H1 (cell line): ENCODE data around the gene CSRP1. TPM values are rescaled to one million over a fixed set of nuclear protein-coding genes. Genes with fewer than 3 reads are reported as not detected.

Source experiments
- CTCF ChIA-PET: fragments of 300-600 bp; sonication (Branson Sonifier 250); formaldehyde crosslinking; loops from one replicate; lab custom pipeline; 2021; ENCODE audit not compliant: partially characterized antibody; lab: Charles Lee
- POLR2A ChIA-PET: fragments of 300-600 bp; sonication (Branson Sonifier 250); formaldehyde crosslinking; loops from one replicate; lab custom pipeline; 2021; ENCODE audit warnings: inconsistent platforms; ENCODE audit not compliant: partially characterized antibody; lab: Charles Lee
- DNase-seq, 2 experiments: peaks; one replicate each; pipeline versions ENCODE4 v3.0.0 to v3.0.0-alpha.2; 2010 to 2022; ENCODE audit warnings: low spot score in 2 of 2, low read depth in 1 of 2, mixed read lengths in 1 of 2
- FAIRE-seq: peaks from 2 replicates; lab custom pipeline; 2011; peaks lifted over from hg19 to GRCh38; lab: Jason Lieb, UNC
- H2AFZ ChIP-seq: 2 replicates; pipeline ENCODE4 v1.8.1; 2012; ENCODE audit warnings: low read length, inconsistent platforms
- H2AK5ac ChIP-seq: 2 replicates; pipeline ENCODE4 v1.6.1; 2013; ENCODE audit warnings: low read depth, low read length
- H2BK120ac ChIP-seq: replicated peaks from 2 replicates; pipeline ENCODE3; 2013; ENCODE audit warnings: low read depth, low read length, inconsistent platforms
- H2BK12ac ChIP-seq: 2 replicates; pipeline ENCODE4 v1.6.1; 2013; ENCODE audit warnings: low read depth, low read length
- H2BK15ac ChIP-seq: 2 replicates; pipeline ENCODE4 v1.6.1; 2013; ENCODE audit warnings: low read length
- H2BK20ac ChIP-seq: 2 replicates; pipeline ENCODE4 v1.6.1; 2013; ENCODE audit warnings: low read length
- H2BK5ac ChIP-seq: 2 replicates; pipeline ENCODE4 v1.6.1; 2013; ENCODE audit warnings: low read depth, low read length
- H3K14ac ChIP-seq: 2 replicates; pipeline ENCODE4 v1.6.1; 2013; ENCODE audit warnings: inconsistent platforms; ENCODE audit not compliant: insufficient read length
- H3K18ac ChIP-seq: 2 replicates; pipeline ENCODE4 v1.6.1; 2013; ENCODE audit warnings: low read length; ENCODE audit errors: extremely low read depth
- H3K23ac ChIP-seq: 2 replicates; pipeline ENCODE4 v1.6.1; 2013; ENCODE audit warnings: inconsistent platforms; ENCODE audit not compliant: insufficient read length
- H3K23me2 ChIP-seq: 2 replicates; pipeline ENCODE4 v1.6.1; 2013; ENCODE audit warnings: low read depth, low read length
- H3K27ac ChIP-seq: 2 replicates; pipeline ENCODE4 v1.6.1; 2011; ENCODE audit warnings: low read depth, low read length, inconsistent platforms
- H3K27me3 ChIP-seq, 4 experiments: replicated peaks in 1 of 4; 1 replicate in 1 of 4; 2 replicates in 3 of 4; pipeline versions ENCODE4 v1.6.1 to v1.8.1; 2011 to 2013; ENCODE audit warnings: low read length in 3 of 4, mild to moderate bottlenecking in 3 of 4, inconsistent platforms in 2 of 4, mixed read lengths in 2 of 4, moderate library complexity in 1 of 4; ENCODE audit not compliant: control insufficient read depth in 3 of 4, insufficient read depth in 3 of 4; ENCODE audit errors: extremely low read depth in 1 of 4
- H3K36me3 ChIP-seq, 4 experiments: 2 replicates each; pipeline versions ENCODE4 v1.6.1 to v1.8.1; 2011 to 2013; ENCODE audit warnings: mild to moderate bottlenecking in 4 of 4, low read length in 3 of 4, moderate library complexity in 2 of 4, control low read depth in 1 of 4, inconsistent platforms in 1 of 4; ENCODE audit not compliant: insufficient read depth in 4 of 4, control insufficient read depth in 2 of 4
- H3K4ac ChIP-seq: replicated peaks from 2 replicates; pipeline ENCODE3; 2013; ENCODE audit warnings: low read length, low read depth, mixed read lengths, inconsistent platforms; ENCODE audit not compliant: insufficient read length
- H3K4me1 ChIP-seq, 4 experiments: replicated peaks in 1 of 4; 1 replicate in 1 of 4; 2 replicates in 3 of 4; pipeline versions ENCODE4 v1.6.1 to v1.8.1; 2011 to 2013; ENCODE audit warnings: low read length in 3 of 4, inconsistent platforms in 2 of 4, mixed read lengths in 1 of 4; ENCODE audit not compliant: insufficient read depth in 4 of 4, control insufficient read depth in 3 of 4
- H3K4me2 ChIP-seq, 2 experiments: 2 replicates each; pipeline versions ENCODE4 v1.6.1 to v1.8.1; 2011 to 2013; ENCODE audit warnings: low read depth in 2 of 2, low read length in 2 of 2, control low read depth in 1 of 2, inconsistent platforms in 1 of 2, mild to moderate bottlenecking in 1 of 2; ENCODE audit not compliant: insufficient read depth in 1 of 2
- H3K4me3 ChIP-seq, 4 experiments: fragments of 200-600, 300-600 bp in 1 of 4; sonication (generic), shearing (Covaris generic), sonication (Bioruptor Twin) in 1 of 4; 2 replicates each; pipeline versions ENCODE4 v1.5.1 to v1.8.1; 2011 to 2016; ENCODE audit warnings: low read length in 4 of 4, low read depth in 3 of 4, control low read depth in 2 of 4, inconsistent platforms in 2 of 4, mild to moderate bottlenecking in 2 of 4, mixed read lengths in 1 of 4, moderate library complexity in 1 of 4; ENCODE audit not compliant: insufficient read depth in 2 of 4; ENCODE audit errors: extremely low read depth in 1 of 4
- H3K56ac ChIP-seq: replicated peaks from 2 replicates; pipeline ENCODE3; 2013; ENCODE audit warnings: low read depth, mild to moderate bottlenecking, mixed read lengths, low read length, inconsistent platforms; ENCODE audit not compliant: insufficient read length
- H3K79me1 ChIP-seq: 2 replicates; pipeline ENCODE4 v1.6.1; 2013; ENCODE audit warnings: low read depth, low read length, control low read depth
- H3K79me2 ChIP-seq, 2 experiments: 2 replicates each; pipeline versions ENCODE4 v1.6.1 to v1.8.1; 2012 to 2013; ENCODE audit warnings: low read length in 2 of 2, mild to moderate bottlenecking in 2 of 2, inconsistent platforms in 1 of 2; ENCODE audit not compliant: insufficient read depth in 2 of 2, control insufficient read depth in 1 of 2
- H3K9ac ChIP-seq, 4 experiments: replicated peaks in 1 of 4; 1 replicate in 1 of 4; 2 replicates in 3 of 4; pipeline versions ENCODE4 v1.6.1 to v1.8.1; 2011 to 2013; ENCODE audit warnings: low read depth in 3 of 4, low read length in 3 of 4, control low read depth in 2 of 4, mild to moderate bottlenecking in 2 of 4, moderate library complexity in 2 of 4, inconsistent platforms in 1 of 4; ENCODE audit errors: extremely low read depth in 1 of 4
- H3K9me3 ChIP-seq, 2 experiments: 2 replicates each; pipeline versions ENCODE4 v1.6.1 to v1.8.1; 2012 to 2013; ENCODE audit warnings: mild to moderate bottlenecking in 2 of 2, moderate library complexity in 2 of 2, control low read depth in 1 of 2, inconsistent platforms in 1 of 2, low read depth in 1 of 2, low read length in 1 of 2, mixed read lengths in 1 of 2; ENCODE audit not compliant: insufficient read depth in 2 of 2
- H4K20me1 ChIP-seq, 2 experiments: replicated peaks in 1 of 2; 2 replicates each; pipeline versions ENCODE3 to v1.8.1; 2011 to 2013; ENCODE audit warnings: inconsistent platforms in 2 of 2, low read length in 2 of 2, mild to moderate bottlenecking in 1 of 2; ENCODE audit not compliant: insufficient read depth in 2 of 2, control insufficient read depth in 1 of 2
- H4K5ac ChIP-seq: 2 replicates; pipeline ENCODE4 v1.6.1; 2013; ENCODE audit warnings: low read length, low read depth, mixed read lengths, inconsistent platforms; ENCODE audit not compliant: insufficient read length
- H4K8ac ChIP-seq: 2 replicates; pipeline ENCODE4 v1.8.0; 2013; ENCODE audit warnings: mild to moderate bottlenecking, moderate library complexity, low read length, inconsistent platforms; ENCODE audit not compliant: insufficient read depth; ENCODE audit errors: extremely low read depth
- H4K91ac ChIP-seq: replicated peaks from 2 replicates; pipeline ENCODE3; 2013; ENCODE audit warnings: low read length, mixed read lengths, inconsistent platforms; ENCODE audit not compliant: insufficient read length
- EGR1 ChIP-seq: IDR thresholded peaks from 2 replicates; pipeline ENCODE4 v1.6.1; 2011; ENCODE audit warnings: low read depth, low read length, borderline replicate concordance
- KDM5A ChIP-seq: fragments of 200-600 bp; IDR thresholded peaks from 2 replicates; pipeline ENCODE4 v1.7.1; 2012; ENCODE audit warnings: mild to moderate bottlenecking, low read length, inconsistent platforms, mixed read lengths
- TAF7 ChIP-seq: optimal IDR thresholded peaks from 2 replicates; pipeline ENCODE3; 2011; ENCODE audit warnings: low read depth, mild to moderate bottlenecking, inconsistent platforms, low read length, moderate library complexity, borderline replicate concordance
- YY1 ChIP-seq: IDR thresholded peaks from 2 replicates; pipeline ENCODE4 v1.6.1; 2011; ENCODE audit warnings: low read depth, mild to moderate bottlenecking, low read length
- WGBS, 2 experiments: shearing (Covaris generic) in 1 of 2; methylation state at CpG; one replicate each; pipeline versions ENCODE4 v1.1.6 to v1.1.7; 2013 to 2015; ENCODE audit warnings: low lambda C conversion rate in 2 of 2, mixed read lengths in 2 of 2, inconsistent platforms in 1 of 2, low coverage in 1 of 2, missing lambda C conversion rate in 1 of 2; ENCODE audit not compliant: insufficient replicate concordance in 2 of 2, insufficient coverage in 1 of 2, insufficient read length in 1 of 2; ENCODE audit errors: extremely low coverage in 1 of 2, missing lambda C conversion rate in 1 of 2; 5-methylcytosine and 5-hydroxymethylcytosine counted together
- polyA plus RNA-seq, 7 experiments: library from polyadenylated mRNA; depleted of rRNA in 3 of 7; stranded (reverse) in 5 of 7; unstranded in 2 of 7; fragments of >200 nt in 5 of 7; fragments of 200-250 nt in 2 of 7; gene quantifications; 1 replicate in 5 of 7; 2 replicates in 1 of 7; 4 replicates in 1 of 7; pipeline versions ENCODE4 v1.2.1 to v1.2.3, GENCODE V29; 2011 to 2013; ENCODE audit warnings: missing spikeins in 2 of 7, mixed read lengths in 2 of 7
- total RNA-seq: library from RNA; stranded (reverse); fragmentation: NEBNext Ultra II Directional; extraction: Animal tissue kit (Norgen Biotek cat#: 25700); gene quantifications from 2 replicates; pipeline ENCODE4 v1.2.1, GENCODE V29; 2021

Gene CSRP1
- total and polyA plus RNA-seq, 2 of the 8 experiments (the other 6 are each of a cell fraction or from before 2014, with no cell fraction given): 14.2 to 22.3 TPM

DNA sequence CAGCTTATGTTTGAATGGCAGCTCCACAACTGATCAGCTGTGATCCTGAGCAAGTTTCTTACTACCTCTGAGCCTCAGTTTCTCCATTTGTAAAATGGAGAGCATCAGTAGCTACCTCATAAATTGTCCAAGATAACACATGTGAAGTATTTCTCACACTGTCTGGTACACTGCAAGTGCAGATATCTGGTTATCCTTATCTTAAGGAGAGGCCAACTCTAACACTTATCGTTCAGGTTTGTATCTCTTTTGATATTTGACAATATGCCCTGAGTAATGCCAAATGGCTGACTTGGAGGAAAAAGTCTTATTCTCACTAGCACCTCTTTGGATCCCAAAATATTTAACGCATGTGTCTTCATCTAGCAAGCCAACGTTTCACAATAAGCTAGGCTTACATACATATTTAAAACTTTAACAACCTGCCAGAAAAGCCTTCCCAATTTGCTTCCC, 2.7 kb downstream of the CSRP1 start:
- Histone ChIP-seq H3K23ac (no peak overlapping the region), H3K36me3 (no peaks in the 10 kb centered on the region), H2BK5ac (no peak overlapping the region), H3K4me1 (peaks cover 13 to 34% (median 25%) of the 10 kb centered on the region in 4 experiments), H3K27me3 (peaks cover 3 to 32% (median 21%) of the 10 kb centered on the region in 4 experiments), H4K8ac (no peak overlapping the region), H3K56ac (no peak overlapping the region), H3K27ac (no peak overlapping the region), H3K9me3 (no peaks in the 10 kb centered on the region), H4K91ac (no peak overlapping the region), H2AK5ac (no peak overlapping the region; the same call in 1 of the 2 replicates), H3K23me2 (peaks cover 8% of the 10 kb centered on the region), H3K4me2 (peak overlapping the region in 1 of 2 experiments; percentile 68; a peak in 2 of 4 replicates), H3K4me3 (no peak overlapping the region), H2AFZ (no peak overlapping the region), H2BK20ac (no peak overlapping the region), H3K14ac (no peak overlapping the region), H2BK12ac (peak overlapping the region; percentile 41; the same call in 1 of the 2 replicates), H4K20me1 (no peaks in the 10 kb centered on the region), H3K79me1 (no peaks in the 10 kb centered on the region), H3K18ac (no peak overlapping the region), H2BK15ac (no peak overlapping the region), H2BK120ac (no peak overlapping the region), H4K5ac (no peak overlapping the region), H3K4ac (no peak overlapping the region), H3K79me2 (no peaks in the 10 kb centered on the region), H3K9ac (no peak overlapping the region; a peak in 2 of 7 replicates)
- TF ChIP-seq KDM5A (no peak), TAF7 (no peak), EGR1 (no peak), YY1 (no peak)
- FAIRE-seq: no peak
- DNase-seq: no peak
- ChIA-PET POLR2A (interaction anchor here (1.3 to 6.9 kb wide), 6 partner anchors 9 to 128 kb away, joined by 3 to 52 read pairs (median 4); no protein-coding TSS in a partner anchor), CTCF (interaction anchor here (1.4 to 27.5 kb wide), 5 partner anchors 9 to 216 kb away, joined by 4 to 929 read pairs (median 26); partner anchors contain the start of gene NAV1)
- 87% methylated on average over 3 of the region's 3 CpGs; no CpG with 5 or more reads in 1 of the 2 experiments for WGBS, 2 experiments
